ENCODE results near the gene CORO2A.

CORO2A gene

DNA sequence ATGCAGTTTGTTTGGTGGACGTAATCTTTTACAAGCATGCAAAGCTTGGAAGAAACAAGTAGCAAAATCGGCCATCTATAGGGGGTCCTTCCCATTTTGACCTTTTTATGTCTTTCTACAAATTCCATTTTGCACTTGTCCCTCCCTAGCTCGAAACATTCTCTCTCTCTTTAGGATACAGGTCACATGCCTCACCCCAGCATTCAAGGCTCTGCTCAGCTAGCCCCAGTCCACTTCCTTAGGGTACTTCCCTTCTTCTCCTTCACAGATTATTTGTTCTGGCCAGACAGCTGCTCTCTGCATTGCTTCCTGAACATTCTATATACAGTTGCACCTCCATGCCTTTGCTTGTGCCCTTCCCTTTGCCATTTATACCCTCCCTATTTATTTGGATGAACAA, 41.7 kb downstream of the CORO2A start:
- TF ChIP-seq, protein P1, sequence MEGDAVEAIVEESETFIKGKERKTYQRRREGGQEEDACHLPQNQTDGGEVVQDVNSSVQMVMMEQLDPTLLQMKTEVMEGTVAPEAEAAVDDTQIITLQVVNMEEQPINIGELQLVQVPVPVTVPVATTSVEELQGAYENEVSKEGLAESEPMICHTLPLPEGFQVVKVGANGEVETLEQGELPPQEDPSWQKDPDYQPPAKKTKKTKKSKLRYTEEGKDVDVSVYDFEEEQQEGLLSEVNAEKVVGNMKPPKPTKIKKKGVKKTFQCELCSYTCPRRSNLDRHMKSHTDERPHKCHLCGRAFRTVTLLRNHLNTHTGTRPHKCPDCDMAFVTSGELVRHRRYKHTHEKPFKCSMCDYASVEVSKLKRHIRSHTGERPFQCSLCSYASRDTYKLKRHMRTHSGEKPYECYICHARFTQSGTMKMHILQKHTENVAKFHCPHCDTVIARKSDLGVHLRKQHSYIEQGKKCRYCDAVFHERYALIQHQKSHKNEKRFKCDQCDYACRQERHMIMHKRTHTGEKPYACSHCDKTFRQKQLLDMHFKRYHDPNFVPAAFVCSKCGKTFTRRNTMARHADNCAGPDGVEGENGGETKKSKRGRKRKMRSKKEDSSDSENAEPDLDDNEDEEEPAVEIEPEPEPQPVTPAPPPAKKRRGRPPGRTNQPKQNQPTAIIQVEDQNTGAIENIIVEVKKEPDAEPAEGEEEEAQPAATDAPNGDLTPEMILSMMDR (IDR thresholded peaks at IDR 0.05; ENCODE audit: extremely low read depth, insufficient read depth, missing control alignments), result no peak
- in situ Hi-C loops (cut with MboI; ENCODE audit: low pct_unique_long_range_greater_than_20kb, low sequenced_read_pairs, unreplicated experiment), result no loop called here
- no peak for DNase-seq (ENCODE audit: low spot score)

DNA sequence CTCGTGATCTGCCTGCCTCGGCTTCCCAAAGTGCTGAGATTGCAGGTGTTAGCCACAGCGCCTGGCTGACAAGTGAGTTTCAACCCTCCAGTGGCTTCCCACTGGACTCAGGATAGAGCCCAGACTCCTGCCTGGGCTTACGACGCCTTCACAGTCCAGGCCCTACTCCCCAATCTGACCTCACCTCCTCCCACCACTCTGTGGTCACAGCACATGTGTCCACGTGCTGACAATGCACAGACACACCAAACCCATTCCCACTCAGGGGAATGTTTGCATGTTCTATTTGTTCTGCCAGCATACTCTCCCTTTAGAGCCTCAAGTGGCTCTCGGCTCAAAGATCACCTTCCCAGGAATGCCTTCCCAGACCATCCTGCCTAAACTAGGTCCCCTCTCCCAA, 42.3 kb downstream of the CORO2A start:
- in situ Hi-C loops (cut with MboI; ENCODE audit: low pct_unique_long_range_greater_than_20kb, low sequenced_read_pairs, unreplicated experiment), result no loop called here
- DNase-seq (ENCODE audit: low spot score), result no peak
- TF ChIP-seq, protein P1 (IDR thresholded peaks at IDR 0.05; ENCODE audit: extremely low read depth, insufficient read depth, missing control alignments), result no peak

DNA sequence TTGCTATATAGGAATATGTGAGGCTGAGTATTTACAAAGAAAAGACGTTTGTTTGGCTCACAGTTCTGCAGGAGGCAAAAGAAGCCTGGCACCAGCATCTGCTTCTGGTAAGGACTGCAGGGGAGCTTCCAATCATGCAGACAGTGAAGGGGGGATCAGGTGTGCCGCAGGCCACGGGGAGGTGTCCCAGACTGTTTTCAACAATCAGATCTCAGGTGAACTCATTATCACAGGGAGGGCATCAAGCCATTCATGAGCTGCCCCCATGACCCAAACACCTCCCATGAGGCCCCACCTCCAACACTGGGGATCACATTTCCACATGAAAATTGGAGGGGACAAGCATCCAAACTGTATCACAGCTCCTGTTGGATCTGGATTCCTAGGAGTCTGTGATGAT, 43.0 kb downstream of the CORO2A start:
- no peak for DNase-seq (ENCODE audit: low spot score)
- in situ Hi-C loops (cut with MboI; ENCODE audit: low pct_unique_long_range_greater_than_20kb, low sequenced_read_pairs, unreplicated experiment), result no loop called here

DNA sequence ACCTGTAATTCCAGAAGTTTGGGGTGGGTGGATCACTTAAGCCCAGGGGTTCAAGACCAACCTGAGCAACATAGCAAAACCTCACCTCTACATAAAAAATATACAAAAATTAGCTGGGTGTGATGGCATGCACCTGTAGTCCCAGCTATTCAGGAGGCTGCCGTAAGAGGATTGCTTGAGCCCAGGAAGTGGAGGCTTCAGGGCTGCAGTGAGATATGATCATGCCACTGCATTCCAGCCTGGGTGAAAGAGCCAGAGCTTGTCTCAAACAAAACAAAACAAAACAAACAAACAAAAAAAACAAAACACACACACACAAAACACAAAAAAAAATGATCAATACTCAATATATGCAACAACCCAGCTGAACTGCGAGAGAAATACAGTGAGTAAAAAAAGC, 44.0 kb downstream of the CORO2A start:
- in situ Hi-C loops (cut with MboI; ENCODE audit: low pct_unique_long_range_greater_than_20kb, low sequenced_read_pairs, unreplicated experiment), result no loop called here
- DNase-seq (ENCODE audit: low spot score), result no peak
- TF ChIP-seq, protein P1 (IDR thresholded peaks at IDR 0.05; ENCODE audit: extremely low read depth, insufficient read depth, missing control alignments), result no peak

More for the DNA sequence above, 43.0 kb downstream of the CORO2A start:
- TF ChIP-seq, protein P1 (IDR thresholded peaks at IDR 0.05; ENCODE audit: extremely low read depth, insufficient read depth, missing control alignments), result no peak

DNA sequence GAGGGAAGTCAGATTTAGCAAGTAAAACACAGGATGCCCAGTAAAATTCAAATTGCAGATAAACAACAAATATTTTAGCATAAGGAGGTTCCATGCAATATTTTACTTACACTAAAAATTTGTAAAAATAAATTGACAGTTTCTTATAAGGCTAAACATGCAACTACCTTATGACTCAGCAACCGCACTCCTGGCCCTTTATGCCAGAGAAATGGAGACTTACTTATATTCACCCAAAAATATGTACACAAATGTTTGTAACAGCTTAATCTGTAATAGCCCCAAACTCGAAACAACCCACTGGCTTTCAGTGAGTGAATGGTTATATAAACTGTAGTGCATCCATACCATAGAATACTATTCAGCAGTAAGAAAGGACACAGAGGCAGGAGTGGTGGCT, 44.9 kb downstream of the CORO2A start:
- in situ Hi-C loops (cut with MboI; ENCODE audit: low pct_unique_long_range_greater_than_20kb, low sequenced_read_pairs, unreplicated experiment), result no loop called here
- TF ChIP-seq, protein P1 (IDR thresholded peaks at IDR 0.05; ENCODE audit: extremely low read depth, insufficient read depth, missing control alignments), result no peak
- DNase-seq (ENCODE audit: low spot score), result no peak

DNA sequence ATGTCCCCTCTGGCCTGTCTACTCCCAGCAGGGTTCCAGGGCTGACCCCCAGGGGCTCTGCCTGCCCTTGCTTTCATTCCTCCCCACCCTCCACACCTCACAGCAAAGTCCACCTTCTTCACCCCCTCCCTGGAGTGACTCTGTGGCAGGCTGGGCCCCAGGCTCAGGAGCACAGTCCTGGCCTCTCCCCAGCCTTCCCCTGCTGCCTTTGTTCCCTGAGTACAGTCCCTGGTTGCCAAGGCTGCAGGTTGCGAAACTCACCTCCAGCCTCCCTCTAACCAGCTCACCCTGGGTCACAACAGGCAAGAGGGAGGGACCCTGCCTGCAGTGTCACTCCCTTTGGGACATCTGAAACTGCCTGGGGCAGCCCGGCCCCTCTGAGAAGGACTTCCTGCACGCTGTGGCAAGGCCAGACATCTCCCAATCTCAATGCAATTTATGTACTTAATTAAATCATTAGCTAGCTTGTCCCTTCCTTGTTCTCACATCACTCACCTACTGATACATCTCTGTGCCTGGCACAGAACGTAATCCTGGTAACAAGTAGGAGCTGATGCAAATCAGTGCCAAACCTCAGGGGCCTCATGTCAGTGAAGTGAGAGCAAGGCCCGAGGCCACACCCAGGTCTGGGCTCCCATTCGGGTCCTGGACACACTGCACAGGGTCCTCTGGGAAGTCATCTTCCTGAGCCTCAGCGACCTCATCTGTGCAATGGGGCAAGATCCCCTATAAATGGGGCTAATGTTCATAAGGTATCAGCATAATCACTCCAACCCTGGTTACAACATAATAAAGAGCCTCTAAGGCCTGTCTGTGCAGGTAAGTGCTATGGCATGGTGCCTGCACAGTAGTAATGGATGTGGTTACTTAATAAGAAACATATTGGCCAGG, 46.1 kb downstream of the CORO2A start:
- TF ChIP-seq, protein P1 (IDR thresholded peaks at IDR 0.05; ENCODE audit: extremely low read depth, insufficient read depth, missing control alignments), result no peak
- no peak for DNase-seq (ENCODE audit: low spot score)
- in situ Hi-C loops (cut with MboI; ENCODE audit: low pct_unique_long_range_greater_than_20kb, low sequenced_read_pairs, unreplicated experiment), result no loop called here
